GM18907 (cell line): ENCODE data around the gene CHRNA4.
"Not testable (repeated sequence)": the region's sequence is repeated elsewhere in the genome, so short reads cannot be mapped to it uniquely, and the experiment has no call there.

Experiments used
- ATAC-seq: cut with Tn5 transposase; IDR thresholded peaks from one replicate; pipeline ENCODE4 v1.9.1; 2021; ENCODE audit warnings: mild to moderate bottlenecking, moderate library complexity; ENCODE audit not compliant: unreplicated experiment

Gene CHRNA4

DNA sequence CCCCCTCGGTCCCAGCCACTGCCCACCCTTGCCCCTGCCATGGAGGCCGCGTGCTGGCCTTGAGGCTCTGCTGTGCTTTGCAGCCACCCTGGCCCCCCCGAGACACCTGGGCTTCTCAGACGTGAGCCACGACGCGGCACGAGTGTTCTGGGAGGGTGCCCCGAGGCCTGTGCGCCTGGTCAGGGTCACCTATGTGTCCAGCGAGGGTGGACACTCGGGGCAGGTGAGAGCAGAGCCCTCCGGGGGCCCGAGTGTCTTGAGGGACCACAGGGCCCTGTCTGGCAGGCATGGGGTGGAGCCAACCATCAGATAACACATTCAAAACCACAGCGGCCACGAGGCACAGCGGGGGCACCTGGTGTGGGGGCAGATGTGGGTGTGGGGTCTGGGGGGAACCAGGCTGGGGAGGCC lies 49.3 kb downstream of the CHRNA4 start:
- no peak for ATAC-seq

DNA sequence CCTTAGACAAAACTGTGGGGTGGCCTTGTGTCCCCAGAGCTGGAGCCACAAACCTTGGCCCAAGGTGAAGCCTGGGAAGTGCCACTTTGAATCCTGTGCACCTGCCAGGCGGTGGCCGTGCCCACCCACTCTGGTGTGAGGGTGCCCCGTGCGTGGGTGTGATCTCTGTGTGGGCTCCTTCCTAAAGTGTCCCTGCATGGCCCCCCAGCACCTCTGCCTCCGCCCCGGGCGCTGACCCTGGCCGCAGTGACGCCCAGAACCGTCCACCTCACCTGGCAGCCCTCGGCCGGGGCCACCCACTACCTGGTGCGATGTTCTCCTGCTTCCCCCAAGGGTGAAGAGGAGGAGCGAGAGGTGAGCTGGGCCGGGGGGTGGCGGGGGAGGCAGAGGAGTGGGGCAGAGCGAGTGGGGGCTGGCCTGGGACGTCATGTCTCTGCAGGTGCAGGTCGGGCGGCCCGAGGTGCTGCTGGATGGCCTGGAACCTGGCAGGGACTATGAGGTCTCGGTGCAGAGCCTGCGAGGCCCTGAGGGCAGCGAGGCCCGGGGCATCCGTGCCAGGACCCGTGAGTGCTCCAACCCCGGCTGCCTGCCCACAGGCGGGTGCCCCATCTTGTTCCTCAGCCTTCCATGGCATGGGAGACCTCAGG lies 49.8 kb downstream of the CHRNA4 start:
- no peak for ATAC-seq

DNA sequence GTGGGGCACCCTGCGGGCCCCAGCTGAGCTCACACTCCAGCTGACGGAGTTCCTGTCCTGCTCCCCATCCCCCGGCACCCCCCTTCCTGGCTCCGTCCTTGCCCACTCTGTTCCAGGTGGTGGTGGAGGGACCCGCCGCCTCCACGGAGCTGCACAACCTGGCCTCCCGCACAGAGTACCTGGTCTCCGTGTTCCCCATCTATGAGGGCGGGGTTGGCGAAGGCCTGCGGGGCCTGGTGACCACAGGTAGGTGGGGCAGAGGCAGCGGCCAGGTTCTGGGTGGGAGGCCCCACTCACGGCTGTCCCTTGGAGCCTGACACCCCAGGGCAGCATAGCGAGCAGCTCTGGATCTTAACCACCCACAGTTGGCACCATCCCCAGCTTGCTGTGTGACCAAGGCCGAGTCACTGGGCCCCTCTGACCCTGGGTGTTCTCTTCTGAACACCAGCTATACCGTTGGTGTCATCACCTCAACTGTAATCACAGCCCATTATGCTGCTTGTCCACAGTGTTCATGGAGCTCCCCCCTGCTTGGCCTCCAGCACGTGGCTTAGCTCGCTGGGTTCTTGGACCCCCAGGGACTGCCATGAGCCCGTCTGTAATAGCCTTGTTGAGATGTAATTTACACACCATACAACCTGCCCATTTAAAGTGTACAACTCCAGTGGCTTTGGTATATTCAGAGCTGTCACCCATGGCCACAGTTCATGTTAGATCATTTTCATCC lies 50.7 kb downstream of the CHRNA4 start:
- ATAC-seq = no peak

DNA sequence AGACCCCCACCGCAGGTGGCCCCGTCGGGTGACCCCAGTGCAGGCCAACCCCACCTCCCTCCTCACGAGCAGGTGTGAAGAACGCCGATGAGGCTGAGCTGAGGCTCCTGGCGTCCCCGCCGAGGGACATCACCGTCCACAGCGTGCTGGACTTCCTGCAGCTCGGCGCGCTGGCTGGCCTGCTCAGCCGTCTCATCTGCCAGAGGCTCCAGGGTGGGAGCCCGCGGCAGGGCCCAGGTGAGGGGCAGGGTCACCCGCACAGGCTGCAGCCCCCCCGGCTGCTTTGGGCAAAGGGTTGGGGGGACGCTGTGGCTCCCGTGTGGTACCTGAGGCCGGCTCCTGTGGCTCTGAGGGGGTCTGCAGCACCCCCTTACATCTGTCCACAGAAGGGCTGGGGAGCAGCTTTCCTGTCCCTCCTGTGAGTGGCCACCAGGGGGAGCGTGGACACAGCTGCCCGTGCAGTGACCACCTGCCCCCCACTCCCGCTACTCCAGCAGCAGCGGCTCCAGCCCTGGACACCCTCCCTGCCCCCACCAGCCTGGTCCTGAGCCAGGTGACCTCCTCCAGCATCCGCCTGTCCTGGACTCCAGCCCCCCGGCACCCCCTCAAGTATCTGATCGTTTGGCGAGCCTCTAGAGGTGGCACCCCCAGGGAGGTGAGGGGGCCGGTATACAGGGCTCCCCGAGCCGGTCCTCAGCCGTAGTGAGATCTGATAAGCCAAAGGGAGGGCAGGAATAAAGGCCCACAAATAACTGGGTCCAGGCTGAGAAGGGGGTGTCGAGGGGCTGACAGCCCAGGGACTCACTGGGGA lies 51.7 kb downstream of the CHRNA4 start:
- ATAC-seq = no peak

DNA sequence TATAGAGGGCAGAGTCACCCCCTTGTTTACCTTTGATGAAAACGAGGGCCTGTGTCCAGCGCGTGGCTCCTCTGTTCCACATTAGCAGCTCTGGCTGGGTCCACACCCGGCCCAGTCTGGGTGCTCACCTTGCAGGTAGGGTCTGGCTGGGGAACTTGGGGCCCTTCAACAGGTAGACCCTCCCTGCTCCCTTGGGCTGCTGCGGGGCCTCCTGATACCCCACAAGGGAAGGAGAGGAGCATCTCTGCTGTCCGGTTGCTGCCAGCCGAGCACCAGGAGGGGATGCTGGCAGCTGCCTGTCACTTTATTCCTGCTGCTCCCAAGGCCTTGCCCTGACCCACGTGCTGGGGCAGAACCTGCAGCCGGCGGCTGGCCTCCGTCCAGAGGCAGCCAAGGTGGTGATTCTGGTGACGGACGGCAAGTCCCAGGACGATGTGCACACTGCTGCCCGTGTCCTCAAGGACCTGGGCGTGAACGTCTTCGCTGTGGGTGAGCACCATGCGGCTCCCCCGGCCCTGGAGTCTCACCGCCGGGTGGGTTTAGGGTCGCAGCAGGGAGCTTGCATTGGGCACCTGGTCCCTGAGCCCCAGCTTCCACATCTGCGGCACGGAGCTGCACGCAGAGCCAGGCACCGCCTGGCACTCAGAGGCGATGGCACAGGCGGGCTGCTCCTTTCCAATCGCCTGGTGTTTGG lies 52.8 kb downstream of the CHRNA4 start:
- no peak for ATAC-seq

DNA sequence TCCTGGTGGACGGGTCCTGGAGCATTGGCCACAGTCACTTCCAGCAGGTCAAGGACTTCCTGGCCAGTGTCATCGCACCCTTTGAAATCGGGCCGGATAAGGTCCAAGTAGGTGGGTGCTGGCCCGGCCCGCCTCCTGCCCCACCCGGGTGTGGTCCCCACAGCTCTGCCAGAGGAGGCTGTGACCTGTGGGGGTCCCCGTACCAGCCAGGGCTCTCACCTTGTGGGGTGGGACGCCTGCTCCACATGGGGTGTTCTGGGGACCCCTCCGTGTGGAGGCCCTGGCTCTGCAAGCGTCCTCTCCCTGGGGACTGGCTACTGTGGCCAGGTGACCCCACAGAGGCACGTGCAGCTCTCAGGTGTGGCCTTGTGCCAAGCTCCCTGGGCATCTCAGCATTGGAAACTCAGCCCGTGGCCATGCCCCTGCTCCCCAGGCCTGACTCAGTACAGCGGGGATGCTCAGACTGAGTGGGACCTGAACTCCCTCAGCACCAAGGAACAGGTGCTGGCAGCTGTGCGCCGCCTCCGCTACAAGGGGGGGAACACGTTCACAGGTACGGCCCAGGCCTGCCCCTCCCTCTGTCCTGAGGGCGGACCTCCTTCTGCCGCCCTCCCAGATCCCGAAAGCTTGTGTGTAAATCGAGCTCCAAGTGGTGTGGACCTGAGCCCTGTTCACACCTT lies 53.5 kb downstream of the CHRNA4 start:
- no peak for ATAC-seq

DNA sequence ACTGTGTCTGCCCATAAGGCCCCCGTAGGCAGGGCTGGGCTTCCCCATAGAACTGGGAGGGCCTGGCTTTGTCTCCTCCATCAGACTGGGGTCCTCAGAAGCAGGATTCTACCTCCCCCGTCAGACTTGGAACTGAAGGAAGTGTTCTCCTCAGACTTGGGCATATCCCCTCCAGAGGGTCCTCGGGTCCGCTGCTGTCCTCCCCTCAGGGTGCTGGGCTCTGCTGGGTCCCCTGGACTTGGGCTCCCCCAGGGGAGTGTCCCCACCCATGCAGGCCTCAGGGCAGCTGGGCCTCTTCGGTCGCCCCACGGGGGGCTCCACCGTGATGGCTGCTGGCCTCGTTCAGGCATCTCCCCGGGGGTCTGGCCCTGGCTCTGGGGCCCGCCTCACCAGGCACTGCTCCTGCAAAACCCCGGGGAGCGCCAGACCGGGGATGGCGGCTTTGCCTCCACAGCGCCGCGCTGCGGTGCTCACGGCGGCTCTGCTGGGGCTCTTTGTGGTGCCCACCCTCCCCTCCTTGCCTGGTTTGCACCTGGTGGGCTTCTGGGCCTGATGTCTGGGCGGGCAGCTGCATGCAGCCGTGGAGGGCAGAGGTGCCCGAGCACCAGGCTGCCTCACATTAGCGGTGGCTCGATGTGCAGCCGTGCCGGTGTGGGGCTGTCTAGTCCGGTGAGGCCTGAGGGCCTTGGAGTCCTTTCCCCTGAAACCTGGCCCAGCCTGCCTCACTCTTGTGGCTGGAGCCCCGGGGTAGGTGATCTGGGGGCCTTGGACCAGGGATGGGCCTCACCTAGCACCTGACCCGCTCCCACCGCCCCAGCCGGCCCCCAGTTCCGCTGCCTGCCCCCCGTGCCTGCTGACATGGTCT lies 54.2 kb downstream of the CHRNA4 start:
- ATAC-seq = no peak

DNA sequence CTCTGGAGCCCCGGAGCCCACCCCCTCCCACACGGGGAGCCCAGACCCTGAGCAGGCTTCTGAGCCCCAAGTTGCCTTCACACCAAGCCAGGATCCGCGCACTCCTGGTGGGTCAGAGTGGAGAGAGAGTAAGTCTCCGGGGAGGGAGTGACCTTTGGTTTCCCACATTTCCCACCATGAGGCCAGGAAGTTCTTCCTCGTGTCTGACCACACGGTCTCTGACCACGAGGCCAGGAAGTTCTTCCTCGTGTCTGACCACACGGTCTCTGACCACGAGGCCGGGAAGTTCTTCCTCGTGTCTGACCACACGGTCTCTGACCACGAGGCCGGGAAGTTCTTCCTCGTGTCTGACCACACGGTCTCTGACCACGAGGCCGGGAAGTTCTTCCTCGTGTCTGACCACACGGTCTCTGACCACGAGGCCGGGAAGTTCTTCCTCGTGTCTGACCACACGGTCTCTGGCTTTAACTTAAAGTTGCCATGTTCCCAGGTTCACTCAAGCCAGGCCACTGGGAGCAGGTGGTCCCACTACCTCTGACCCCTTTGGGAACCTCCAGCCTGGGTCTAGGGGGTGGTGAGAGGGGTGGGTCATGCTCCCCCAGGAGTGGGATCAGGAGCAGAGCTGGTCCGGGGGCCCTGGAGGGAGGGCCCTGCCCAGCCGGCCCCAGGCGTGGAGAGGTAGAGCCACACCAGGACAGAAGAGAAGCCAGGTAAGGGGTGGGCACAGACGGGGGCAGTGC lies 55.0 kb downstream of the CHRNA4 start:
- not testable (repeated sequence) for ATAC-seq

DNA sequence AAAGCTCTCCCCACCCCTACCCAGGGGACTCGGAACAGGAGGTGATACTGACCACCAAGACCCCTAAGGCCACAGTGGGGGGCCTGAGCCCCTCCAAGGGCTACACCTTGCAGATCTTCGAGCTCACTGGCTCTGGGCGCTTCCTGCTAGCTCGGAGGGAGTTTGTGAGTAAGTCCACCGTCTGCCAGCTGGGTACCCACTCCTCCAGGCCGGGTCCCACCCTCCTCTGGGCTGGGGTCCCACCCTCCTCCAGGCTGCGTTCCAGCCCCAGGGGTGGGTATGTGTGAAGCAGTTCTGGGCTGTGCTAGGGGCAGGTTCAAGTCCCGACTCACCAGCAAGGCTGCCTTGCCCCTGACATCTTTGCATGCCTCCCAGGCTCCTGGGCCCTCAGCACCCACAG lies 55.8 kb downstream of the CHRNA4 start:
- no peak for ATAC-seq

DNA sequence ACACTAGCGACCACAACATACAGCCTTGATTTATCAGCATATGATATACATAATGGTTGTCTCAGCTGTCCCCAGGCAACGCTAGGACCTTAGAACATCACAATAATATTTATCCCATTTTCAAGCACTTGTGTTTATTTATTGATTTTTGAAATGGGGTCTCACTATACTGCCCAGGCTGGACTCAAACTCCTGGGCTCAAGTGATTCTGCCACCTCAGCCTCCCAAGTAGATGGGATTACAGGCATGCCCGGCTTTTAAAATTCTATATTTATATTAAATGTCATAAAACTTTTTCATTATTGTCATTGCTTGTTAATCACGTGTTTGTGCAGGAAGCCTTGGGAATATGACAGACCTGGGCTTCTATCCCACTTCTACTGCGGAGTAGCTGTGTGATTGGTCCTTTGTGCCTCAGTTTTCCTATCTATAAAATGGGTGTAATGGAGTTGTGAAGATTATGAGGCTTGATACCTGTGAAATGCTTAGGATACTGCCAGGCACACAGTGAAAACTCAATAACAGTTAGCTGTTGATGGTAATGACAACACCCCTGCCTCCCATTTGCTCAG lies 58.0 kb downstream of the CHRNA4 start:
- no peak for ATAC-seq

DNA sequence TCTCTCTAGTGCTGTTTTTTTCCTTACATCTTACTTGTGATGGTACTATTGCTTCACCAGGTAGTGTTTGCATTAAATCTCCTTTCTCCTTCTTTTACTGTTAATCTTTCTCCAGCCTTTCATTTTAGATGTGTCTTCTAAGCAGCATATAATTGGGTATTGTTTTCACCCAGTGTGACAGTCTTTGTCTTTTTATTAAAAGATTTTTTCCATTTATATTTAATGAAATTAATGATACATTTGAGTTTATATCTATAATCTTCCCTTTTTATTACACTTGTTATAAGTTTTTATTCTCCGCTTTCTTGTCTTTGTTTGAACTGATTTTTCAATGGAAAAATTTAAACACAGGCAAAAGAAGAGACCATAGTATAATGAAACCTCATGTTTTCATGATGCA lies 59.5 kb downstream of the CHRNA4 start:
- no peak for ATAC-seq

DNA sequence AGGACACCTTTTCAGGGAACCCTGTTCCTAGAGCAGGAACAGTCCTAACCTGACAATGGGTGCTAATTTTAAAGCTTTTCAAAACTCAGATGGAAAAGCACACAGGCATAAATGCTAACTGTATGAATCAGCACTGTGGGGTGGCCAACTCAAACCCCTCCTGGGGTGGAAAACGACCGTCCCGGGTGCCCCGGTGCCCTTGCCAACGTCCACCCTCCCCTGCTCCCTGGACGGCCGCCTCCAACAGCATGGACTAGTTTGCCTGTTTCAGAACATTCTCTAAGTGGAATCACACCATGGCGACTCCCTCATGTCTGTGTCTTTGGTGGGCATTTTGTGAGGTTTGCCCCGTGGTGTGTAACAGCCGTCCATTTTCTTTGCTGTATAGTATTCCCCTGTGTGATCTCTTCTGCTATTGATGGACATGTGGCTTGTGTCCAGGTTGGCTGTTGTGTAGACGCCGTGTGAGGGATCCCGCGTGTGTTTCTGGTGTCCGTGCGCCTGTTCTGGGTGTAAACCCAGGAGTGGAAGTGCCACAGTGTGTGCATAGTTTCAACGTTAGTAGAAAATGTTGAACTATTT lies 62.3 kb downstream of the CHRNA4 start:
- ATAC-seq = no peak

DNA sequence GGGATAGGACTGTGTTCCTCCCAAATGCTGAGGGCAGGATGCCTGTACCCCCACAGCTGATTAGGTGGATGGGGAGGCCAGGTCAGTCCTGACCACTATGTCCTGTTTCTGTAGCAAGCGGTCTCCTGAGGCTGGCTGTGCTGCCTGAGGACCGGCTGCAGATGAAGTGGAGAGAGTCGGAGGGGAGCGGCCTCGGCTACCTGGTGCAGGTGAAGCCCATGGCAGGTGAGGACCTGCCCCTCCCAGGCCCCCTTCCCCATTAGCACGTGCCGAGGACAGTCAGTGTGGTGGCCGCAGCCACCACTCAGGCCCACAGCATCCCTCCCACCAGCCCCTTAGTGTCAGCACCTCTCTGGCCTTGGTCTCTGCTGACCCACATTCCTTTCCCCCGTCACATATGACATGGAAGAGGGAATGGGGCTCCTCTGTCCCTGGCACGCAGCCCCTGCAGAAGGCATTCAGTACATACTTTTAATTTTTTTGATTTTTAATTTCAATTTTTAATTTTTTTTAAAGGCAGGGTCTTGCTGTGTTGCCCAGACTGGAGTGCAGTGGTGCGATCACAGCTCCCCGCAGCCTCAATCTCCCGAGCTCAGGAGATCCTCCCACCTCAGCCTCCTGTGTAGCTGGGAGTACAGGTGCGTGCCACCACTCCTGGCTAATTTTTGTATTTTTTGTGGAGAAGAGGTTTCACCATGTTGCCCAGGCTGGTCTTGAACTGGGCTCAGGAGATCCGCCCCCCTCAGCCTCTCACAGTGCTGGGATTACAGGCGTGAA lies 63.2 kb downstream of the CHRNA4 start:
- no peak for ATAC-seq

DNA sequence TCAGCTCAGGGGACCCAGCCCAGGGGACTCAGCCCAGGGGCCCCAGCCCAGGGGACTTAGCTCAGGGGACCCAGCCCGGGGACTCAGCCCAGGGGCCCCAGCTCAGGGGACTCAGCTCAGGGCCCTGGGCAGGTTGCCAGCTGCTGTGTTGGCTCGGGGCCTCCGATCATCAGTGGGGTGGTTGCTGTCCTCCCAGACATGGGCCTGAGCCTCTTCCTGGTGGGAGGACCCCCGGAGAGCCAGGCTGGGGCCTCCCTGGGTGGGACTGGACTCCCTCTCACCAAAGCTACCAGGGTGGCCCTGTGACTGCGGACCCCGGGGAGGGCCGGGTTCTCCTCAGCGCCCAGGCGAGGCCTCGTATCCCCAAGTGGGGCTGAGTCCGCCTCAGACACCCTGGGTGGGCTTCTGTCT lies 63.8 kb downstream of the CHRNA4 start:
- ATAC-seq = no peak

DNA sequence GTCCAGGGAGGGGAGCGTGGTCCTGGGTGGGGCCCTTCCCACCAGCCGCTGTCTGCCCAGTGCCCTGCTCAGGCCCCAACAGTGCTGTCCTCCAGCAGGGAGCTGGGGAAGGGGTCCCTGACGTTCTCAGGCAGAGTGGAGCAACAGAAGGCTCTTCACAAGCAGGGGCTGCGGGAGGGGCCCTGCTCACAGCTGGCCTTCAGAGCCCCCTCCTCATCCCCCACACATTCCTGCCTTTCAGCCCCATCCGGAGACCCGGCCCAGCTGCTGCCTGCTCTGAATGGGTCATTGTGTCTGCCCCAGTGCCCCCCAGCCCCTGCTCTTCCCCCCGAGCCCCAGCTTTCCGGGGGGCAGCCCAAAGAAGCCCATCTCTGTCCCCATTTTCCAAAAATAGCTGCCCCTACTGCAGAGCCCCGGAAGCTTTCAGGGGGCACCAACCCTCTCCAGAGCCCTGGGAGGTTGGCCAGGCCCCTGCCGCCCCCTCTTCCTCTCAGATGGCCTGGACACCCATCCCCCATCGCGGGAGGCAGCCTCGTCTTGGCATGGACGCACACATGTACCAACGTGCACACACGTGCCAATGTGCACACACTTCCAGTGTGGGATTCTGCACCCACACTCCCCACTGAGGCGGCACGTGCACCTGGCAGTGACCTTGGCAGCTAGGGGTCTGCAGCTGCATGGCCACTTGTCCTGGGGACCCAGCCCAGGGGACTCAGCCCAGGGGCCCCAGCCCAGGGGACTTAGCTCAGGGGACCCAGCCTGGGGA lies 64.4 kb downstream of the CHRNA4 start:
- no peak for ATAC-seq

DNA sequence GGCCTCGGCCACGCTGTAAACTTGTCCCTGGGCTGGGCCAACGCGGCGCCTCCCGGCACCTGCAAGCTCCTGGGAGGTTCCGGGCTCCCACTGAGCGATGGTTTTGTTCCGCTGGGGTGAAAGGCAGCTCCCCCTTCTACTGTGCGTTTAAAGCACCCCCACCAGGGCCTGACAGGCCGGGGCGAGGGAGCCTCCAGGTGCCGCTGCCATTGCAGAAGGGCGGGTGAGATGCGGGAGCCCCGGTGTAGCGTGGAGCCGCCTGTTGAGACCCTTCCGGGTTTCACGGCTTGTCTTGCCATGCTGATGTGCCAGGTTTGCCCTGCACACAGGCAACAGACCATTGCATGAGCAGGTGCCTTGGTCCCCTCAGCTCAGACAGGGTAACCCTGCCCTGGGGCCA lies 65.3 kb downstream of the CHRNA4 start:
- no peak for ATAC-seq

DNA sequence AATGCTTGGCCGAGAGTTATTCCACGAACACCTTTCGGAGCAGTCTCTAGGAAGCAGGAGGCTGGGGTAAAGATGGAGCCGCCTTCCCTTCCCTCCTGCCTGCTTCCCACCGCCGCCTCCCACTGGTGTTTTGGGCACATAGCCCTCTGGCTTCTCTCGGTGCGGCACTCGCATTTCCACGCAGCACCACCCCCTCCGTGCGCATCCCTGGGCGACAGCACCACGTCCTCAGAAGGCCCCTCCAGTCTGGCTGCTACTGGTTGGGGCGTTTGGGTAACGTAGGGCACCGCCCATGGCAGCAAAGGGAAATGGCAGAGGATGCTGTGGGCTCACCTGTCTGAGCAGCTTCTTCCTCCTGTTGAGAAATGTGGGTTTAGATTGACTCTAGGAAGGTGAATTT lies 65.7 kb downstream of the CHRNA4 start:
- no peak for ATAC-seq
